Hepatocyte (in vitro differentiated cells): ENCODE measurements around the gene LIPF. TPM values are rescaled to one million over a fixed set of nuclear protein-coding genes. Genes with fewer than 3 reads are reported as not detected.

ENCODE experiments used
- DNase-seq: peaks from one replicate; pipeline ENCODE4 v3.0.0-alpha.2; 2016; ENCODE audit warnings: low spot score
- H2AFZ ChIP-seq: fragments of 200-600 bp; sonication (generic); 2 replicates; pipeline ENCODE4 v1.6.0; 2016; ENCODE audit warnings: antibody characterized with exemption, mild to moderate bottlenecking
- H3K27ac ChIP-seq: fragments of 200-600 bp; sonication (generic); 2 replicates; pipeline ENCODE4 v1.5.1; 2016; ENCODE audit warnings: mild to moderate bottlenecking
- H3K27me3 ChIP-seq: fragments of 200-600 bp; sonication (generic); 2 replicates; pipeline ENCODE4 v1.6.1; 2016
- H3K36me3 ChIP-seq: fragments of 200-600 bp; sonication (generic); replicated peaks from 2 replicates; pipeline ENCODE4 v1.5.1; 2016; ENCODE audit warnings: low read depth; ENCODE audit not compliant: insufficient read depth
- H3K4me1 ChIP-seq: fragments of 200-600 bp; sonication (generic); 2 replicates; pipeline ENCODE4 v1.5.1; 2016; ENCODE audit warnings: mild to moderate bottlenecking, moderate library complexity; ENCODE audit not compliant: insufficient read depth
- H3K4me2 ChIP-seq: fragments of 200-600 bp; sonication (generic); 2 replicates; pipeline ENCODE4 v1.6.0; 2016
- H3K4me3 ChIP-seq: fragments of 200-600 bp; sonication (generic); 2 replicates; pipeline ENCODE4 v1.5.1; 2016; ENCODE audit warnings: mild to moderate bottlenecking
- H3K79me2 ChIP-seq: fragments of 200-600 bp; sonication (generic); 2 replicates; pipeline ENCODE4 v1.6.0; 2017; ENCODE audit warnings: mild to moderate bottlenecking
- H3K9me2 ChIP-seq: fragments of 200-600 bp; sonication (generic); replicated peaks from 2 replicates; pipeline ENCODE4 v1.6.0; 2017; ENCODE audit warnings: mild to moderate bottlenecking; ENCODE audit not compliant: insufficient read depth
- H3K9me3 ChIP-seq: fragments of 200-600 bp; sonication (generic); 2 replicates; pipeline ENCODE4 v1.5.1; 2016; ENCODE audit warnings: low read depth, mild to moderate bottlenecking
- H4K20me1 ChIP-seq: fragments of 200-600 bp; sonication (generic); 2 replicates; pipeline ENCODE4 v1.6.0; 2016; ENCODE audit warnings: mild to moderate bottlenecking; ENCODE audit not compliant: insufficient read depth, poor library complexity, severe bottlenecking
- CTCF ChIP-seq: fragments of 200-600 bp; sonication (generic); IDR thresholded peaks from 2 replicates; pipeline ENCODE4 v1.5.1; 2016; ENCODE audit warnings: antibody characterized with exemption, mild to moderate bottlenecking; ENCODE audit not compliant: poor library complexity
- EZH2phosphoT487 ChIP-seq: fragments of 200-600 bp; sonication (generic); IDR thresholded peaks from one replicate; pipeline ENCODE4 v1.6.1; 2018; ENCODE audit warnings: antibody characterized with exemption, mild to moderate bottlenecking, low read depth, moderate library complexity; ENCODE audit not compliant: unreplicated experiment, severe bottlenecking
- WGBS: methylation state at CpG from one replicate; pipeline ENCODE4 v1.1.6; 2016; ENCODE audit warnings: low lambda C conversion rate; ENCODE audit errors: missing lambda C conversion rate; 5-methylcytosine and 5-hydroxymethylcytosine counted together
- polyA plus RNA-seq: library from polyadenylated mRNA; unstranded; fragments of >200 nt; fragmentation: Nextera tagmentation; extraction: Ambion mirVana; gene quantifications from 2 replicates; pipeline ENCODE4 v1.2.1, GENCODE V29; 2016
- total RNA-seq: library from RNA; depleted of rRNA; stranded (reverse); fragments of >200 nt; gene quantifications from 2 replicates; pipeline ENCODE4 v1.2.3, GENCODE V29; 2014

The LIPF gene
- total and polyA plus RNA-seq, 2 experiments from 2014 or later, result 1.1 TPM; not detected in 1

GRCh38 chr10:88728107-88728763, 64.0 kb downstream of the LIPF start:
- 77% methylated on average over 30 of the region's 30 CpGs for WGBS
- Histone ChIP-seq H4K20me1 (no peaks in the 10 kb centered on the region), H3K79me2 (no peaks in the 10 kb centered on the region), H2AFZ (no peak overlapping the region), H3K4me3 (no peak overlapping the region), H3K36me3 (no peaks in the 10 kb centered on the region), H3K4me2 (no peak overlapping the region), H3K9me2 (no peaks in the 10 kb centered on the region), H3K27ac (no peak overlapping the region), H3K27me3 (peaks cover 2% of the 10 kb centered on the region), H3K9me3 (no peaks in the 10 kb centered on the region), H3K4me1 (no peaks in the 10 kb centered on the region)
- TF ChIP-seq CTCF (peak; percentile 9), EZH2phosphoT487 (no peak)
- DNase-seq, result peak; percentile 7

Other genes with a start within 250 kb of the LIPF start
- 14.9 and 15.7 TPM in 2 replicates for gene RNLS, start 81.1 kb upstream of the LIPF start, total RNA-seq
- 12.8 TPM in 2 replicates for gene RNLS, start 81.1 kb upstream of the LIPF start, polyA plus RNA-seq
- 0.17 TPM in 1 of 2 replicates, not detected in the other for gene LIPJ, start 77.7 kb upstream of the LIPF start, total RNA-seq
- gene LIPJ, start 77.7 kb upstream of the LIPF start, polyA plus RNA-seq, result not detected in 2 replicates
- not detected in 2 replicates for gene LIPK, start 41.8 kb downstream of the LIPF start, total RNA-seq
- not detected in 2 replicates for gene LIPK, start 41.8 kb downstream of the LIPF start, polyA plus RNA-seq
- 0.17 TPM in 1 of 2 replicates, not detected in the other for gene LIPN, start 95.6 kb downstream of the LIPF start, total RNA-seq
- not detected in 2 replicates for gene LIPN, start 95.6 kb downstream of the LIPF start, polyA plus RNA-seq
- not detected in 2 replicates for gene LIPM, start 138.3 kb downstream of the LIPF start, total RNA-seq
- not detected in 2 replicates for gene LIPM, start 138.3 kb downstream of the LIPF start, polyA plus RNA-seq
- 2.1 and 4.2 TPM in 2 replicates for gene ANKRD22, start 187.4 kb downstream of the LIPF start, total RNA-seq
- 2.3 and 2.7 TPM in 2 replicates for gene ANKRD22, start 187.4 kb downstream of the LIPF start, polyA plus RNA-seq
- gene STAMBPL1, start 215.8 kb downstream of the LIPF start, total RNA-seq, result 14.8 and 20.0 TPM in 2 replicates
- gene STAMBPL1, start 215.8 kb downstream of the LIPF start, polyA plus RNA-seq, result 4.5 and 5.2 TPM in 2 replicates